GM18498 (cell line): ENCODE data around the gene NEO1.

Source experiments
- ATAC-seq: cut with Tn5 transposase; IDR thresholded peaks from one replicate; pipeline ENCODE4 v1.9.1; 2021; ENCODE audit warnings: mild to moderate bottlenecking, moderate library complexity; ENCODE audit not compliant: unreplicated experiment

Gene NEO1

GRCh38 chr15:73051807-73052652, at the start of gene NEO1:
TSS of gene NEO1 (plus strand) at chr15:73052463. CDS start at chr15:73052676, 213 bp downstream.
- ATAC-seq, result peak; percentile 63

GRCh38 chr15:73004462-73004861, 47.8 kb upstream of the NEO1 start:
- no peak for ATAC-seq

- no peak for ATAC-seq
Observed at GRCh38 chr15:73005032-73005431, 47.2 kb upstream of the NEO1 start.

GRCh38 chr15:73005446-73005845, 46.8 kb upstream of the NEO1 start:
- no peak for ATAC-seq

- no peak for ATAC-seq
Observed at GRCh38 chr15:73006523-73006922, 45.7 kb upstream of the NEO1 start.

- ATAC-seq, result no peak
Observed at GRCh38 chr15:73009066-73010056, 42.9 kb upstream of the NEO1 start.

GRCh38 chr15:73010154-73011152, 41.8 kb upstream of the NEO1 start:
- no peak for ATAC-seq

GRCh38 chr15:73014904-73015303, 37.4 kb upstream of the NEO1 start:
- no peak for ATAC-seq

- ATAC-seq, result no peak
Observed at GRCh38 chr15:73015493-73015892, 36.8 kb upstream of the NEO1 start.

GRCh38 chr15:73017987-73018386, 34.3 kb upstream of the NEO1 start:
- no peak for ATAC-seq

- ATAC-seq, result no peak
Observed at GRCh38 chr15:73019154-73019553, 33.1 kb upstream of the NEO1 start.

- no peak for ATAC-seq
Observed at GRCh38 chr15:73019601-73020146, 32.6 kb upstream of the NEO1 start.

- ATAC-seq, result no peak
Observed at GRCh38 chr15:73021139-73021621, 31.1 kb upstream of the NEO1 start.

- no peak for ATAC-seq
Observed at GRCh38 chr15:73022161-73022560, 30.1 kb upstream of the NEO1 start.

GRCh38 chr15:73023071-73023470, 29.2 kb upstream of the NEO1 start:
- ATAC-seq, result no peak

- ATAC-seq, result no peak
Observed at GRCh38 chr15:73024168-73024567, 28.1 kb upstream of the NEO1 start.

- no peak for ATAC-seq
Observed at GRCh38 chr15:73026511-73027054, 25.7 kb upstream of the NEO1 start.

GRCh38 chr15:73028031-73028430, 24.2 kb upstream of the NEO1 start:
- no peak for ATAC-seq

GRCh38 chr15:73028831-73029451, 23.3 kb upstream of the NEO1 start:
- ATAC-seq, result no peak
